ENCODE data around the gene HRH3.
A peak's percentile ranks its signal among the peaks of the same experiment; 100 is the strongest.

Gene HRH3

DNA sequence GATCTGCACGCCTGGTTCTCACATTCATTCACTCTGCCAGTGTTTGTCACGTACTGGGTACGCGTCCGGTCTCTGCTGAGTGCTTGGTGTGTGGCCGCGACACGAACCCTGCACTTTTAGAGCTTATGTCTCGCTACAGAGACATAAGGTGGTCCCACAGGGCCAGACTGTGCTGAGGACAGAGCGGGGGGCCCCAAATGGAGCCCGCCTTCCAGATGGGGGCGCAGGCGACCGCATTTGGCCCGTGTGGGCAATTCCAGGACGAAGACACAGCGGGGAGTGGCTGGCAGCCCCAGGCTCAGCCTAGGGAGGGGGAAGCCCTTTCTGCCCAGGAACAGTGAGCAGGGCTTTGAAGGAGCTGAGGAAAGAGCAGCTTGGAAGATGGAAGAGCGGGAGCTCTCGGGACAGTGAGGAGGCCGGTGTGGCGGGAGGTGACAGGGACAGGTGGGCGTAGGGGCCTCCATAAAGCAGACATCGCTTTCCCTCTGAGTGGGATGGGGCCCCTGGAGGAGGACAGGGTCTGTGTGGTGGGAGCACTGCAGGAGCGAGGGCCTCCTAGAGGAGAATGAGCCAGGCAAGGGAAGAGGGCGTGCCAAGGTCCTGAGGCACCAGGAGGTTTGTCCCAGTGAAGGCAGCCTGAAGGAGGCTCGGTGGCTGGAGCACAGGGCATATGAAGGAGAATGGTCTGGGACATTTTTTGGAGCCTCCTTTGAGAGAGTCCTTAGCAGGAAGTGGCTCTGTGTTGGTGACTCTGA, 45.0 kb downstream of the HRH3 start:
- Histone ChIP-seq H3K27ac (ENCODE audit: extremely low read depth, low read depth, low read length) (no peak overlapping the region), H3K36me3 (ENCODE audit: control insufficient read depth in 2 of 2, insufficient read depth in 1 of 2, low read length in 2 of 2) (peaks cover 0 to 32% of the 10 kb centered on the region in 2 experiments; a peak in 2 of 3 replicates), H3K4me1 (ENCODE audit: control insufficient read depth, insufficient read depth, low read length) (no peaks in the 10 kb centered on the region), H3K4me3 (ENCODE audit: low read depth, low read length) (no peak overlapping the region), H3K9me3 (ENCODE audit: control insufficient read depth, insufficient read depth, low read depth, low read length) (no peaks in the 10 kb centered on the region)
- TF ChIP-seq ZNF623 (tag by site-specific recombination; IDR thresholded peaks at IDR 0.05) (peak; percentile 93), EGR2 (tag by site-specific recombination; IDR thresholded peaks at IDR 0.05; ENCODE audit: low read depth) (0 out of 2 replicates have a peak, but pooled peaks have one; percentile 27), ZFHX2 (tag by site-specific recombination; conservative IDR thresholded peaks at IDR 0.05) (peak; percentile 41), ZNF24 (tag by site-specific recombination; IDR thresholded peaks at IDR 0.05) (no peak)
- ChIA-PET CTCF (no interaction called here), POLR2A (no interaction called here)

DNA sequence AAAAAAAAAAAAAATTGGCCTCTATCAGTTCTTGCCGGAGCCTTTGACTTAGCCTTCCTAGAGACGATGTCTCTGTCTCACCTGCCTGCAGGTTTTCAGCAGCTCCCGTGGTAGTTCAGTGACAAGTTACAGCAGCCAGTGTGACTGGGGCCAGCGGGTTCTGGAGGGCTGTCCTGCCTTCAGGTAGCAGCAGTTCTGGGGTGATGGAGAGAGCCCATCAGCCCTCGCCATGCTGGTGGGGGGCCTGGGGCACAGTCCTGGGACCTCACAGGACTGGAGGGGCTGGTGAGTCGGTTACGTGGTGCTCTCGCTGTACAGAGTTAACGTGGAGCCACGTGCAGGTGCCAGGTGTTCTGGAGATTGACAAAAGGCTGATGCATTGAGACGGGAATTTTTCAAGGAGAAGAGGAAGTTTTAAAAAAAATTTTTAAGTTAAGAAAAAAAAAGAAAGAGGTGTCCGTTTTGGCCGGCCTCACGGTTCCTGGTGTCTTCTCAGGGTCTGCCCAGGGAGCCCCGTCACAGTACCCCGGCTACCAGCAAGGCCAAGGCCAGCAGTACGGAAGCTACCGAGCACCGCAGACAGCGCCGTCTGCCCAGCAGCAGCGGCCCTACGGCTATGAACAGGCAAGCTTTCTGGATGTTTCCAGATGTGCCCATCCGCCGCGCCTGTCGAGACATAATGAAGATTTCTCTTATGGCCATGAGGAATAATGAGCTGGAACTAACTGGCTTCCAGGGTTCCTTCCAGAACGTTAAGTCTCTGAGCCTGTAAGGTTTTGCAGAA, 45.9 kb downstream of the HRH3 start:
- H3K4me1 ChIP-seq (ENCODE audit: control insufficient read depth, insufficient read depth, low read length), result no peaks in the 10 kb centered on the region
- ChIA-PET CTCF (no interaction called here), POLR2A (no interaction called here)
- H3K4me3 ChIP-seq (ENCODE audit: low read depth, low read length), result no peak overlapping the region
- H3K36me3 ChIP-seq (ENCODE audit: control insufficient read depth in 2 of 2, insufficient read depth in 1 of 2, low read length in 2 of 2), result peaks cover 0 to 37% of the 10 kb centered on the region in 2 experiments; a peak in 2 of 3 replicates
- no peaks in the 10 kb centered on the region for H3K9me3 ChIP-seq (ENCODE audit: control insufficient read depth, insufficient read depth, low read depth, low read length)
- no peak for TF ChIP-seq ZNF555 (tag by site-specific recombination; conservative IDR thresholded peaks at IDR 0.05)
- no peak for TF ChIP-seq ZNF223 (tag by site-specific recombination; IDR thresholded peaks at IDR 0.05)
- no peak for TF ChIP-seq ZNF221 (tag by site-specific recombination; IDR thresholded peaks at IDR 0.05; ENCODE audit: borderline replicate concordance)
- TF ChIP-seq ZNF76 (tag by site-specific recombination; IDR thresholded peaks at IDR 0.05; ENCODE audit: borderline replicate concordance, low read depth), result no peak
- TF ChIP-seq ZNF335 (tag by site-specific recombination; conservative IDR thresholded peaks at IDR 0.05), result no peak
- no peak for TF ChIP-seq ZNF610 (tag by site-specific recombination; IDR thresholded peaks at IDR 0.05; ENCODE audit: borderline replicate concordance)
- H3K27ac ChIP-seq (ENCODE audit: extremely low read depth, low read depth, low read length), result no peak overlapping the region

DNA sequence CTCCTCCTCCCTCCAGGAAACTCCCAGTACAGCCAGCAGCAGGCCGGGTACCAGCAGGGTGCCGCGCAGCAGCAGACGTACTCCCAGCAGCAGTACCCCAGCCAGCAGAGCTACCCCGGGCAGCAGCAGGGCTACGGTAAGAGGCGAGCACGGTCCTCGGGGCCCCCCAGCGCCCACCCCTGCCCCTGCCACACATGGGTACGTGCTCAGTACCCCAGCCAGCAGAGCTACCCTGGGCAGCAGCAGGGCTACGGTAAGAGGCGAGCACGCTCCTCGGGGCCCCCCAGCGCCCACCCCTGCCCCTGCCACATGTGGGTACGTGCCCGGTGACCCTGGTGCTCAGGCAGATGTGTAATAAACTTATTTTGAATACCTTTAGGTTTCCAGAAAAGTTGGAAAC, 47.4 kb downstream of the HRH3 start:
- Histone ChIP-seq H3K36me3 (ENCODE audit: control insufficient read depth in 2 of 2, insufficient read depth in 1 of 2, low read length in 2 of 2) (peaks cover 0 to 43% of the 10 kb centered on the region in 2 experiments; a peak in 2 of 3 replicates), H3K9me3 (ENCODE audit: control insufficient read depth, insufficient read depth, low read depth, low read length) (no peaks in the 10 kb centered on the region), H3K4me3 (ENCODE audit: low read depth, low read length) (no peak overlapping the region), H3K27ac (ENCODE audit: extremely low read depth, low read depth, low read length) (no peak overlapping the region), H3K4me1 (ENCODE audit: control insufficient read depth, insufficient read depth, low read length) (no peaks in the 10 kb centered on the region)
- POLR2A ChIA-PET, result no interaction called here
- CTCF ChIA-PET, result interaction anchor here (0.7 kb wide), 1 partner anchor 232 kb away, joined by 3 read pairs; no protein-coding TSS in a partner anchor
- TF ChIP-seq ZNF747 (tag by site-specific recombination; IDR thresholded peaks at IDR 0.05), result no peak
- TF ChIP-seq ZNF549 (tag by site-specific recombination; IDR thresholded peaks at IDR 0.05), result no peak
- no peak for TF ChIP-seq ZNF138 (tag by site-specific recombination; IDR thresholded peaks at IDR 0.05; ENCODE audit: borderline replicate concordance)
- TF ChIP-seq, protein P1, sequence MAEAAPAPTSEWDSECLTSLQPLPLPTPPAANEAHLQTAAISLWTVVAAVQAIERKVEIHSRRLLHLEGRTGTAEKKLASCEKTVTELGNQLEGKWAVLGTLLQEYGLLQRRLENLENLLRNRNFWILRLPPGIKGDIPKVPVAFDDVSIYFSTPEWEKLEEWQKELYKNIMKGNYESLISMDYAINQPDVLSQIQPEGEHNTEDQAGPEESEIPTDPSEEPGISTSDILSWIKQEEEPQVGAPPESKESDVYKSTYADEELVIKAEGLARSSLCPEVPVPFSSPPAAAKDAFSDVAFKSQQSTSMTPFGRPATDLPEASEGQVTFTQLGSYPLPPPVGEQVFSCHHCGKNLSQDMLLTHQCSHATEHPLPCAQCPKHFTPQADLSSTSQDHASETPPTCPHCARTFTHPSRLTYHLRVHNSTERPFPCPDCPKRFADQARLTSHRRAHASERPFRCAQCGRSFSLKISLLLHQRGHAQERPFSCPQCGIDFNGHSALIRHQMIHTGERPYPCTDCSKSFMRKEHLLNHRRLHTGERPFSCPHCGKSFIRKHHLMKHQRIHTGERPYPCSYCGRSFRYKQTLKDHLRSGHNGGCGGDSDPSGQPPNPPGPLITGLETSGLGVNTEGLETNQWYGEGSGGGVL (tag by site-specific recombination; IDR thresholded peaks at IDR 0.05), result no peak
- TF ChIP-seq ZBTB1 (tag by site-specific recombination; IDR thresholded peaks at IDR 0.05), result no peak
- no peak for TF ChIP-seq ZNF785 (tag by site-specific recombination; IDR thresholded peaks at IDR 0.05)
- TF ChIP-seq ZNF664 (tag by site-specific recombination; IDR thresholded peaks at IDR 0.05), result no peak
- TF ChIP-seq, protein P2, sequence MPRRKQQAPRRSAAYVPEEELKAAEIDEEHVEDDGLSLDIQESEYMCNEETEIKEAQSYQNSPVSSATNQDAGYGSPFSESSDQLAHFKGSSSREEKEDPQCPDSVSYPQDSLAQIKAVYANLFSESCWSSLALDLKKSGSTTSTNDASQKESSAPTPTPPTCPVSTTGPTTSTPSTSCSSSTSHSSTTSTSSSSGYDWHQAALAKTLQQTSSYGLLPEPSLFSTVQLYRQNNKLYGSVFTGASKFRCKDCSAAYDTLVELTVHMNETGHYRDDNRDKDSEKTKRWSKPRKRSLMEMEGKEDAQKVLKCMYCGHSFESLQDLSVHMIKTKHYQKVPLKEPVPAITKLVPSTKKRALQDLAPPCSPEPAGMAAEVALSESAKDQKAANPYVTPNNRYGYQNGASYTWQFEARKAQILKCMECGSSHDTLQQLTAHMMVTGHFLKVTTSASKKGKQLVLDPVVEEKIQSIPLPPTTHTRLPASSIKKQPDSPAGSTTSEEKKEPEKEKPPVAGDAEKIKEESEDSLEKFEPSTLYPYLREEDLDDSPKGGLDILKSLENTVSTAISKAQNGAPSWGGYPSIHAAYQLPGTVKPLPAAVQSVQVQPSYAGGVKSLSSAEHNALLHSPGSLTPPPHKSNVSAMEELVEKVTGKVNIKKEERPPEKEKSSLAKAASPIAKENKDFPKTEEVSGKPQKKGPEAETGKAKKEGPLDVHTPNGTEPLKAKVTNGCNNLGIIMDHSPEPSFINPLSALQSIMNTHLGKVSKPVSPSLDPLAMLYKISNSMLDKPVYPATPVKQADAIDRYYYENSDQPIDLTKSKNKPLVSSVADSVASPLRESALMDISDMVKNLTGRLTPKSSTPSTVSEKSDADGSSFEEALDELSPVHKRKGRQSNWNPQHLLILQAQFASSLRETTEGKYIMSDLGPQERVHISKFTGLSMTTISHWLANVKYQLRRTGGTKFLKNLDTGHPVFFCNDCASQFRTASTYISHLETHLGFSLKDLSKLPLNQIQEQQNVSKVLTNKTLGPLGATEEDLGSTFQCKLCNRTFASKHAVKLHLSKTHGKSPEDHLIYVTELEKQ (tag by site-specific recombination; IDR thresholded peaks at IDR 0.05; ENCODE audit: borderline replicate concordance), result no peak
- TF ChIP-seq, protein P3, sequence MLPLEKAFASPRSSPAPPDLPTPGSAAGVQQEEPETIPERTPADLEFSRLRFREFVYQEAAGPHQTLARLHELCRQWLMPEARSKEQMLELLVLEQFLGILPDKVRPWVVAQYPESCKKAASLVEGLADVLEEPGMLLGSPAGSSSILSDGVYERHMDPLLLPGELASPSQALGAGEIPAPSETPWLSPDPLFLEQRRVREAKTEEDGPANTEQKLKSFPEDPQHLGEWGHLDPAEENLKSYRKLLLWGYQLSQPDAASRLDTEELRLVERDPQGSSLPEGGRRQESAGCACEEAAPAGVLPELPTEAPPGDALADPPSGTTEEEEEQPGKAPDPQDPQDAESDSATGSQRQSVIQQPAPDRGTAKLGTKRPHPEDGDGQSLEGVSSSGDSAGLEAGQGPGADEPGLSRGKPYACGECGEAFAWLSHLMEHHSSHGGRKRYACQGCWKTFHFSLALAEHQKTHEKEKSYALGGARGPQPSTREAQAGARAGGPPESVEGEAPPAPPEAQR (tag by site-specific recombination; IDR thresholded peaks at IDR 0.05), result no peak
- no peak for TF ChIP-seq SETDB1 (IDR thresholded peaks at IDR 0.05; ENCODE audit: insufficient read length, low read length)
- no peak for TF ChIP-seq ZNF350 (tag by site-specific recombination; IDR thresholded peaks at IDR 0.05)

All from HEK293 (cell line).